Measurements from ENCODE around the gene CLEC4G.

DNA sequence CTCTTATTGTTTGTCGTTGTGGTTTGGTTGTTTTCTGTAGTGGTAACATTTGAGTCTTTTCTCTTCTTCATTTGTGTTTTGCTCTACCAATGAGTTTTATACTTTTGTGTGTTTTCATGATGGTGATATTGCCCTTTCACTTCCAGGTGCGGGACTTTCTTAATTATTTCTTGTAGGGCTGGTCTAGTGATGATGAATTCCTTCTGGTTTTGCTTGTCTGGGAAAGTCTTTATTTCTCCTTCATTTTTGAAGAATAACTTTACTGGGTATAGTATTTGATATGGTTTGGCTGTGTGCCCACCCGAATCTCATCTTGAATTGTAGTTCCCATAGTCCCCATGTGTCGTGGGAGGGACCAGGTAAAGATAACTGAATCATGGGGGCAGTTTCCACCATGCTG, 24.3 kb upstream of the CLEC4G start:
- TF ChIP-seq, protein P1, sequence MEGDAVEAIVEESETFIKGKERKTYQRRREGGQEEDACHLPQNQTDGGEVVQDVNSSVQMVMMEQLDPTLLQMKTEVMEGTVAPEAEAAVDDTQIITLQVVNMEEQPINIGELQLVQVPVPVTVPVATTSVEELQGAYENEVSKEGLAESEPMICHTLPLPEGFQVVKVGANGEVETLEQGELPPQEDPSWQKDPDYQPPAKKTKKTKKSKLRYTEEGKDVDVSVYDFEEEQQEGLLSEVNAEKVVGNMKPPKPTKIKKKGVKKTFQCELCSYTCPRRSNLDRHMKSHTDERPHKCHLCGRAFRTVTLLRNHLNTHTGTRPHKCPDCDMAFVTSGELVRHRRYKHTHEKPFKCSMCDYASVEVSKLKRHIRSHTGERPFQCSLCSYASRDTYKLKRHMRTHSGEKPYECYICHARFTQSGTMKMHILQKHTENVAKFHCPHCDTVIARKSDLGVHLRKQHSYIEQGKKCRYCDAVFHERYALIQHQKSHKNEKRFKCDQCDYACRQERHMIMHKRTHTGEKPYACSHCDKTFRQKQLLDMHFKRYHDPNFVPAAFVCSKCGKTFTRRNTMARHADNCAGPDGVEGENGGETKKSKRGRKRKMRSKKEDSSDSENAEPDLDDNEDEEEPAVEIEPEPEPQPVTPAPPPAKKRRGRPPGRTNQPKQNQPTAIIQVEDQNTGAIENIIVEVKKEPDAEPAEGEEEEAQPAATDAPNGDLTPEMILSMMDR (IDR thresholded peaks at IDR 0.05) = no peak
- TF ChIP-seq POLR2A (IDR thresholded peaks at IDR 0.05) = no peak
- no peak for TF ChIP-seq EP300 (IDR thresholded peaks at IDR 0.05; ENCODE audit: low read depth)
